Activated T-helper 2 cell treated with anti-CD3 and anti-CD28 coated beads, Interferon-gamma antibody, Interleukin-2, Interleukin-4, amounts not matched to agents 10 μg/mL and 5 μg/mL and 100 μg/mL, durations not matched to agents 14 hours and 24 hours and 36 hours (primary cell): ENCODE data around the gene XRCC5. TPM values are rescaled to one million over a fixed set of nuclear protein-coding genes. Genes with fewer than 3 reads are reported as not detected.
A peak's percentile ranks its signal among the peaks of the same experiment; 100 is the strongest.

Experiments
- DNase-seq: peaks from one replicate; pipeline ENCODE4 v3.0.0; 2021; ENCODE audit warnings: low spot score
- H3K27ac Mint-ChIP-seq: one replicate; pipeline ENCODE4 v1.8.0; 2021; ENCODE audit warnings: mixed read lengths
- H3K27me3 Mint-ChIP-seq: one replicate; pipeline ENCODE4 v1.8.0; 2021; ENCODE audit warnings: low read depth, mixed read lengths
- H3K36me3 Mint-ChIP-seq: one replicate; pipeline ENCODE4 v1.8.0; 2021; ENCODE audit warnings: low read depth, mixed read lengths
- H3K4me1 Mint-ChIP-seq: one replicate; pipeline ENCODE4 v1.8.0; 2021; ENCODE audit warnings: low read depth, mixed read lengths
- H3K4me3 Mint-ChIP-seq: one replicate; pipeline ENCODE4 v1.8.0; 2021; ENCODE audit warnings: low read depth, mild to moderate bottlenecking, moderate library complexity, mixed read lengths
- H3K9me3 Mint-ChIP-seq: one replicate; pipeline ENCODE4 v1.8.0; 2021; ENCODE audit warnings: mixed read lengths
- intact Hi-C: fragments of 100-400 bp; cut with micrococcal nuclease; formaldehyde crosslinking; loops from one replicate; pipeline ENCODE4 v1.15.1; 2023
- total RNA-seq: library from RNA; stranded (reverse); gene quantifications from 2 replicates; pipeline ENCODE4 v1.2.3, GENCODE V29; 2022

XRCC5 gene
- total RNA-seq, 1 donor from 2014 or later, result 452 TPM

GRCh38 chr2:216170076-216170763 is 61.1 kb downstream of the XRCC5 start:
- Mint-ChIP-seq H3K4me1 (peaks cover 20% of the 10 kb centered on the region), H3K4me3 (no peak overlapping the region), H3K27ac (no peak overlapping the region), H3K9me3 (no peaks in the 10 kb centered on the region), H3K27me3 (no peaks in the 10 kb centered on the region), H3K36me3 (peaks cover 82% of the 10 kb centered on the region)
- no peak for DNase-seq
- intact Hi-C loops, result loop anchor here (5.0 kb wide), 1 partner anchor 33 kb away; no protein-coding TSS in a partner anchor

GRCh38 chr2:216171011-216171410 is 61.9 kb downstream of the XRCC5 start:
- H3K9me3 Mint-ChIP-seq, result no peaks in the 10 kb centered on the region
- H3K27me3 Mint-ChIP-seq, result no peaks in the 10 kb centered on the region
- H3K4me3 Mint-ChIP-seq, result no peak overlapping the region
- intact Hi-C loops, result loop anchor here (5.0 kb wide), 1 partner anchor 34 kb away; no protein-coding TSS in a partner anchor
- H3K4me1 Mint-ChIP-seq, result peaks cover 21% of the 10 kb centered on the region
- no peak for DNase-seq
- H3K27ac Mint-ChIP-seq, result peak overlapping the region; percentile 8
- peaks cover 81% of the 10 kb centered on the region for H3K36me3 Mint-ChIP-seq

DNA sequence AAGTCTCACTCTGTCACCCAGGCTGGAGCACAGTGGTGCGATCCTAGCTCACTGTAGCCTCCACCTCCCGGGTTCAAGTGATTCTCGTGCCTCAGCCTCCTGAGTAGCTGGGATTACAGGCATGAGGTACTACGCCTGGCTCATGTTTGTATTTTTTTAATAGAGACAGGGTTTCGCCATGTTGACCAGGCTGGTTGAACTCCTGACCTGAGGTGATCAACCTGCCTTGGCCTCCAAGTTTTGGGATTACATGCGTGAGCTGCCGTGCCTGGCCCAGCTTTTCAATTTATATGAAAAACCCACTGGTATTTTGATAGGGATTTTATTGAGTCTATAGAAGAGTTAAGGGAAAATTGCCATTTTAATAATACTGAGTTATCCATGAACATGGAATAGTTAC is 63.3 kb downstream of the XRCC5 start:
- no peaks in the 10 kb centered on the region for H3K27me3 Mint-ChIP-seq
- no peaks in the 10 kb centered on the region for H3K9me3 Mint-ChIP-seq
- H3K4me3 Mint-ChIP-seq, result no peak overlapping the region
- H3K27ac Mint-ChIP-seq, result no peak overlapping the region
- no peak for DNase-seq
- peaks cover 29% of the 10 kb centered on the region for H3K4me1 Mint-ChIP-seq
- intact Hi-C loops, result loop anchor here (5.0 kb wide), 1 partner anchor 35 kb away; no protein-coding TSS in a partner anchor
- H3K36me3 Mint-ChIP-seq, result peaks cover 80% of the 10 kb centered on the region

- no peaks in the 10 kb centered on the region for H3K27me3 Mint-ChIP-seq
- H3K4me3 Mint-ChIP-seq, result no peak overlapping the region
- no peak for DNase-seq
- peaks cover 78% of the 10 kb centered on the region for H3K36me3 Mint-ChIP-seq
- H3K9me3 Mint-ChIP-seq, result no peaks in the 10 kb centered on the region
- no peak overlapping the region for H3K27ac Mint-ChIP-seq
- intact Hi-C loops, result no loop called here
- H3K4me1 Mint-ChIP-seq, result peaks cover 45% of the 10 kb centered on the region
Observed at GRCh38 chr2:216179015-216179414, 69.9 kb downstream of the XRCC5 start.

DNA sequence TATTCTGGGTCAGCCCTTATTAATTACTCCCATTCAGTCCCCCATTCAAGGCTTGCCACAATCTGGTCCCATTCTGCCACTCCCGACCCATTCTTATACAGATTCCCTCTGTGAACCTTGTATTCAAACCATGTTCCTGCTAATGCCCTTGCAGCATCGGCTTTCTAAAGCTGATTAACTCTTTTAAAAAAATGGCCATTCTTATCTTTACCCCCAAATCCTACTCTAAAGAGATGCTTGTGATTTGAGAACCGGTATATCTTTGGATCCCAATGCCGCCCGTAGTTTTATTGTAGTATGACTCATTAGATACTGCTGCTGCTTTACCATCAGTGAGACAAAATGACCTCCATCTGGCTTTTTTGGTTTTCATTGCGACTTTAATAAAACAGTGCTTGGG is 72.2 kb downstream of the XRCC5 start:
- Mint-ChIP-seq H3K4me3 (no peak overlapping the region), H3K4me1 (peaks cover 43% of the 10 kb centered on the region), H3K27ac (no peak overlapping the region), H3K9me3 (no peaks in the 10 kb centered on the region), H3K36me3 (peaks cover 74% of the 10 kb centered on the region), H3K27me3 (no peaks in the 10 kb centered on the region)
- intact Hi-C loops, result no loop called here
- no peak for DNase-seq

DNA sequence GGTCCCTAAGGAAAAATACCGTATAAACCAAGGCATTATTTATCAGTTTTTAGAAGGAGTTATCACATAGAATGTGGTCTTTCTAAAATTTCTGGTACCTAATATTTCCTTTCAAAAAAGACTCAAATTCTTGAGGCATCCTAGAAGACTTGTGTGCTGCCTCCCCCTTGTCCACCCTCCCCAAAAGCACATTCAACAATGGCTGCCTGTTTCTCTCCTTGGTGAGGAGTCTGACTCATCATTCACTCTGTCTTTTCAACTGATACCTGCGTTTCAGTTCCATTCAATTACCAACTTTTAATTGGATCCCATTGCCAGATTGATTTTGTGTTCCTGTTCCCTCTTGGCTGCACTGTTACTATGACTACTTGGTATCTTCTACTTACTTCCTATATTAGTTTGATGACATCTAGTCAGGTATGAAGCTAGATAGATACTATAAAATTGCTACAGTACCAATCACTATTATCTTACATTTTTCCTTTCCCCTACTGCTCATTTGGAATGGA is 72.9 kb downstream of the XRCC5 start:
- Mint-ChIP-seq H3K4me3 (no peak overlapping the region), H3K36me3 (peaks cover 72% of the 10 kb centered on the region), H3K27ac (peak overlapping the region; percentile 27), H3K9me3 (no peaks in the 10 kb centered on the region), H3K4me1 (peaks cover 43% of the 10 kb centered on the region), H3K27me3 (no peaks in the 10 kb centered on the region)
- DNase-seq, result no peak
- intact Hi-C loops, result no loop called here

DNA sequence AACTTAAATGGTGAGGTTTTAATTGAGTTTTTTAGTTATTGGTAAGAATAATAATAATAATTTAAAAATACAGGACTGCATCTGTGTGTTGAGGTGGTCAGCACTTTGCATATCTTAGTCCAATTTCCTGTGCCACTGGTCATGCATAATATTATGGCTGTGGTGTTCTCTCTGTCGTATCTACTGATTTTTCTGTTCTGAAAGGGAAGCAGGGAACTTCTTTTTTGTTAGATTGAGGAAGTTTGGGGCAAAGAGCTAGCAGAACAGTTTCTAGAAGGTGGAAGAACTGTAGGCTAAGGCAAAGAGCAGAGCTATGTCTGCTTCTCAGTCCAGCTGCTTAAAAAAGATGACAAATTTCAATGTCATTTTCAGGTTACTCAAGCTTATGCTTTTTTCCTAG is 74.3 kb downstream of the XRCC5 start:
- peaks cover 51% of the 10 kb centered on the region for H3K4me1 Mint-ChIP-seq
- intact Hi-C loops, result no loop called here
- no peak overlapping the region for H3K4me3 Mint-ChIP-seq
- peaks cover 76% of the 10 kb centered on the region for H3K36me3 Mint-ChIP-seq
- peak overlapping the region; percentile 62 for H3K27ac Mint-ChIP-seq
- H3K9me3 Mint-ChIP-seq, result no peaks in the 10 kb centered on the region
- no peaks in the 10 kb centered on the region for H3K27me3 Mint-ChIP-seq
- DNase-seq, result no peak

GRCh38 chr2:216188559-216188850 is 79.4 kb downstream of the XRCC5 start:
- no peaks in the 10 kb centered on the region for H3K9me3 Mint-ChIP-seq
- H3K36me3 Mint-ChIP-seq, result peaks cover 73% of the 10 kb centered on the region
- H3K4me1 Mint-ChIP-seq, result peaks cover 50% of the 10 kb centered on the region
- no peaks in the 10 kb centered on the region for H3K27me3 Mint-ChIP-seq
- no peak overlapping the region for H3K4me3 Mint-ChIP-seq
- intact Hi-C loops, result loop anchor here (5.0 kb wide), 1 partner anchor 66 kb away; no protein-coding TSS in a partner anchor
- H3K27ac Mint-ChIP-seq, result peak overlapping the region; percentile 54
- no peak for DNase-seq

- peaks cover 74% of the 10 kb centered on the region for H3K36me3 Mint-ChIP-seq
- peak overlapping the region; percentile 54 for H3K27ac Mint-ChIP-seq
- intact Hi-C loops, result loop anchor here (5.0 kb wide), 1 partner anchor 67 kb away; no protein-coding TSS in a partner anchor
- H3K9me3 Mint-ChIP-seq, result no peaks in the 10 kb centered on the region
- peaks cover 51% of the 10 kb centered on the region for H3K4me1 Mint-ChIP-seq
- H3K27me3 Mint-ChIP-seq, result no peaks in the 10 kb centered on the region
- no peak overlapping the region for H3K4me3 Mint-ChIP-seq
- no peak for DNase-seq
Observed at GRCh38 chr2:216188956-216189355, 79.8 kb downstream of the XRCC5 start.

DNA sequence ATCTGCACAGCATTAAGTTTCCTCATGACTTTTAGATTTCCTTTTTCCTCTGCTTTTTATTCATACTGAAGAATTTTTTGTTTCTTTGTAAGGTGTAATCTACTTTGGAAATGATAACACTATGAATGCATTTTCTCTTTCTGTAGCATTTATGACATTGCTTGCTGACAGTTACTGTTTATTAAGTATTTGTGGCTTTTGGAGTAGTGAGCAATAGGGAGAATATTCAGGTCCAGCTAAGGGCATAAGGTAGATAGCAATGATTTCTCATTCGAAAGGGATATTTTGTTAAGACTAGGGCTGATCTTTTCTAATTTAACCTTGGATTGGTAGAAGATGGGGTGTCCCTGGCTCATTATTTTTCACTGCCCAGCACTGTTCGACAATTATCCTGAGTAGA is 80.3 kb downstream of the XRCC5 start:
- Mint-ChIP-seq H3K27me3 (no peaks in the 10 kb centered on the region), H3K4me1 (peaks cover 56% of the 10 kb centered on the region), H3K9me3 (no peaks in the 10 kb centered on the region), H3K4me3 (no peak overlapping the region), H3K27ac (peak overlapping the region; percentile 10), H3K36me3 (peaks cover 78% of the 10 kb centered on the region)
- intact Hi-C loops, result loop anchor here (5.0 kb wide), 1 partner anchor 67 kb away; no protein-coding TSS in a partner anchor
- no peak for DNase-seq

DNA sequence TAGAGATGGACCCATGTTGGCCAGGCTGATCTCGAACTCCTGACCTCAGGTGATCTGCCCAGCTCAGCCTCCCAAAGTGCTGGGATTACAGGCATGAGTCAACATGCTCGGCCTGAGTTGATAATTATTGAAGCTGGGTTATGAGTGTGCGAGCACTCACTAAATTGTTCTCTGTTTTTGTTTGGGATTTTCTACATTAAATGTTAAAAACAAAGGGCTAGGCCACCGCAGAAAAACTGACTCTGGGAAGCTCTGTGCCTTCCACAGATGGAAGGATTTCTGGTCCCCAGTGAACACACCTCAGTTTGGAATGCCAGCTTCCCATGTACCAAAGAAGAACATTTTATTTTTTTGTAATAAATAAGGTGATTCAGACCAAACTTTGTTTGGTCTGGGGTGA is 83.0 kb downstream of the XRCC5 start:
- no peak overlapping the region for H3K4me3 Mint-ChIP-seq
- DNase-seq, result no peak
- no peaks in the 10 kb centered on the region for H3K27me3 Mint-ChIP-seq
- H3K4me1 Mint-ChIP-seq, result peaks cover 58% of the 10 kb centered on the region
- intact Hi-C loops, result loop anchor here (5.0 kb wide), 1 partner anchor 50 kb away; no protein-coding TSS in a partner anchor
- peaks cover 85% of the 10 kb centered on the region for H3K36me3 Mint-ChIP-seq
- no peak overlapping the region for H3K27ac Mint-ChIP-seq
- H3K9me3 Mint-ChIP-seq, result no peaks in the 10 kb centered on the region

DNA sequence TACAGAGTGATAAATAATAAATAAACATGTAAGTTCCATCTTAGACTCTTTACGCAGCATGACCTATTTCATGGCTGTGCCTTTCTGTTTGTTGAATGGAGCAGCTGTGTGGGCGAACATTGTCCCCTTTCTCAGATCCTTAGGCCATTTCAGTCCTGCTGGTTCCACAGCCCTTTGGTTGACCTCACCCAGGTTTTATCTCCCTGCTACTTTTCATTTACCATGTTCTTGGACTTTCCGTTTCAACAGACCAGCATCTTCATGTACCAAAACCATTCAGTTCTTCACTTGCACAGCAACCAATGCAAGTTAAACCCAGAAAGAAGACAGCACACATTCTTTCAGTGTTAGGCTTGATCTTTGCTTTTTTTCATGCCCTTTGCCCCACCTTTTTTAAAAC is 83.8 kb downstream of the XRCC5 start:
- peaks cover 85% of the 10 kb centered on the region for H3K36me3 Mint-ChIP-seq
- no peaks in the 10 kb centered on the region for H3K9me3 Mint-ChIP-seq
- H3K4me1 Mint-ChIP-seq, result peaks cover 52% of the 10 kb centered on the region
- DNase-seq, result no peak
- intact Hi-C loops, result loop anchor here (5.0 kb wide), 1 partner anchor 51 kb away; no protein-coding TSS in a partner anchor
- H3K4me3 Mint-ChIP-seq, result no peak overlapping the region
- no peaks in the 10 kb centered on the region for H3K27me3 Mint-ChIP-seq
- peak overlapping the region; percentile 63 for H3K27ac Mint-ChIP-seq

- peaks cover 43% of the 10 kb centered on the region for H3K4me1 Mint-ChIP-seq
- H3K36me3 Mint-ChIP-seq, result peaks cover 83% of the 10 kb centered on the region
- H3K4me3 Mint-ChIP-seq, result no peak overlapping the region
- intact Hi-C loops, result loop anchor here (2.0 to 5.0 kb wide), 2 partner anchors 19 to 52 kb away; no protein-coding TSS in a partner anchor
- peak overlapping the region; percentile 79 for H3K27ac Mint-ChIP-seq
- DNase-seq, result no peak
- H3K9me3 Mint-ChIP-seq, result no peaks in the 10 kb centered on the region
- no peaks in the 10 kb centered on the region for H3K27me3 Mint-ChIP-seq
Observed at GRCh38 chr2:216194013-216194412, 84.9 kb downstream of the XRCC5 start.
